Hindlimb muscle (tissue), 1 donor: ENCODE measurements around the gene OR5H6. TPM values are rescaled to one million over a fixed set of nuclear protein-coding genes. Genes with fewer than 3 reads are reported as not detected.
A peak's percentile ranks its signal among the peaks of the same experiment; 100 is the strongest.
"Not testable (repeated sequence)": the region's sequence is repeated elsewhere in the genome, so short reads cannot be mapped to it uniquely, and the experiment has no call there.

Experiments
- DNase-seq: peaks from one replicate; pipeline ENCODE4 v3.0.0-alpha.2; 2013
- polyA plus RNA-seq: library from polyadenylated mRNA; unstranded; fragments of 120-200 nt; gene quantifications from one replicate; pipeline ENCODE4 v1.2.1, GENCODE V29; 2013; ENCODE audit not compliant: insufficient read length

OR5H6 gene
- polyA plus RNA-seq, result not detected

DNA sequence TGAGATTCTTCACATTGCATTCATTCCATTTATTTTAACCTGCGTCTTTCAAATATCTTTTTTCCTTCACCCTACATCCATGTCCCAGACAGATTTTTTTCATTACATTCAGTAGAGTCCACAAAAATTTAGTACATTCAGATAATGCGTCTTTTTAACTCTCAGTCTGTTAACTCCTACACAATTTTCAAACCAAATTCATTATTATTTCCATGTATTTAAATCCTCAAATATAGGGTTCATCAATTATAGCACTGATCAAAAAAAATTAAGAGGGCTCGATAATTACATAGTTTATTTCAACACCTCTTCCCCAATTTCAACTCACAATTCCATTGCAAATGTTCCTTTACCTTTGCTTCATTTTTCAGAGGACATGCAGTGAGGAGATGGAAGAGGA is at the start of gene OR5H6:
Gene OR5H6, plus strand, starts transcription at position 301 of the 400 bp plus-strand sequence. Its CDS starts 89 bp downstream, at position 390.
- no peak for DNase-seq

DNA sequence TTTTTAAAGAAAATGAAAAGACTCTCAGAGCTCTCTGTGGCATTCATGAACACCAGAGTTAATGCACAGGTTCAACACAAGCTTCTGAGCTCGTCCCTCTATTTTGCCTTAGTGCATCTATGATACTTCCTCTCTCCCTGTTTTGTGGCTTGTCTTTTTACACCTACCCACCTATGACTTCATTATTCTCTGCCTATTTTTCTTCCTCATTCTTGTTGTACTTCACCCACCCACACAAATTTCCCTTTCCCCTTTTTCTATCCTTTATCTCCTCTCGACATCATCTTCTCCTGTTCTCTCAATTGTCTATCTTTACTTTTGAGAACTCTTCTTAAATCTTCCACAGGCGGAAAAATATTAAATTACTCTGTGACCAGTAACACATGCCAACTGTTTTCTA is 49.0 kb upstream of the OR5H6 start:
- no peak for DNase-seq

DNA sequence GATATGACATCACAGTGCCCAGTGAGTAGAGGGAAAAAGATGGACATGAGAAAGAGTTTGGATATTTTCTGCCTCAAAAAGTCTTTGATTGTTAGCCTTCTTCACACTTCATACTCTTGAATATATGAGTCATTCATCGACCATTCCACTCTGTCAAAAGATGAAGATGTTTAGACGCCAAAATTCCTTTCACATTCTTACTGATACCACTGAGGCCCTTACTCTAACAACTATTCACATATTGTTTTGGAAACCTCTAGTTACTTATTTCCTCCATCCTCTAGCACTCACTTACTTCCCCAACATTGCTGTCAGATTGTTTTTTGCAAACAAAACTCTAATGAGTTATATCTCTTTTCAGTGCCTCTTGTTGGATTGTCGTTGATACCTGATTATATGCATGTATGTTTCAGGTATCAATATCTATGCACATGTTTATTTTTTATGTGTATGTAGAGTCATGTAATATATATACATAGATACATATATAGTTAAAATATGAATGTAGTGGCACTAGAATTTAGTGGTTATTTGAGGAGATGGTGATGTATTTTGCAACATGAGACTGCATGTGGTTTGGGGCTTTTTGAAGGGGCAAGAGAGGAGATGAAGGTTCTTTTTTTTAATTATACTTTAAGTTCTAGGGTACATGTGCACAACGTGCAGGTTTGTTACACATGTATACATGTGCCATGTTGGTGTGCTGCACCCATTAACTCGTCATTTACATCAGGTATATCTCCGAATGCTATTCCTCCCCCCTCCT is 40.0 kb upstream of the OR5H6 start:
- DNase-seq, result no peak

DNA sequence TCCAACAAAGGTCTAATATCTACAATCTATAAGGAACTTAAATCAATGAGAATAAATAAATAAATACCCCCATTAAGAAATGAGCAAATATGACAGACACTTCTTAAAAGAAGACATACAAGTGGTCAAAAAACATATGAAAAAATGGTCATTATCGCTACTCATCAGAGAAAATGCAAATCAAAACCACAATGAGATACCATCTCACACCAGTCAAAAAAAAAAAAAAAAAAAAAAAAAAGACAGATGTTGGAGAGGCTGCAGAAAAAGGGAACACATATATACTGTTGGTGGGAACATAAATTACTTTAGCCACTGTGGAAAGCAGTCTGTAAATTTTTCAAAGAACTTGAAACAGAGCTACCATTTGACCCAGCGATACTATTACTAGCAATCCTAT is 31.6 kb upstream of the OR5H6 start:
- no peak for DNase-seq

DNA sequence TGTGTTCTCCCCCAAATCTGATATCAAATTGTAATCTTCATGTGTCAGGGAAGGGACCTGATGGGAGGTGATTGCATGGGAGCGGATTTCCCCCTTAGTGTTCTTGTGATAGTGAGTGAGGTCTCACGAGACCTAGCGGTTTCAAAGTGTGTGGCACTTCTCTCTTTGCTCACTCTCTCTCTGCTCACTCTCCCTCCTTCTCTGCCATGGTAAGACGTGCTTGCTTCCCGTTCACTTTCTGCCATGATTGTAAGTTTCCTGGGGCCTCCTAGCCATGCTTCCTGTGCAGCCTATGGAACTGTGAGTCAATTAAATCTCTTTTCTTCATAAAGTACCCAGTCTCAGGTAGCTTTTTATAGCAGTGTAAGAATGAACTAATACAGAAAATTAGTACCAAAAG is 30.6 kb upstream of the OR5H6 start:
- DNase-seq, result no peak

DNA sequence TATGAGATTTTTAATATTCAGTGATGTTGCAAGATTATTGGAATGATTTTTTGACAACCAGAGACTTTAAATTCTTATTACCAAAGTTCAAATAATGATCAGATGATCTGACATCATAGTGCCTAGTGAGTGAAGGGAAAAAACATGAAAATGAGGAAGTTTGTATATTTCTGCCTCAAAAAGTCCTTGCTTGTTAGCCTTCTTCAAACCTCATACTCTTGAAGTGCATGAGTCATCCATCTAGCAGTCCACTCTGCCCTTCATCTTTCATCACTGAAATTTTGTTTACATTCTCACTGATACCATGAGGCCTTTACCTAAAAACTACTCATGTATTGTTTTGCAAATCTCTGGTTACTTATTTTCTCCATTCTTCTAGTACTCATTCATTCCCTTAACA is 23.9 kb upstream of the OR5H6 start:
- no peak for DNase-seq

DNA sequence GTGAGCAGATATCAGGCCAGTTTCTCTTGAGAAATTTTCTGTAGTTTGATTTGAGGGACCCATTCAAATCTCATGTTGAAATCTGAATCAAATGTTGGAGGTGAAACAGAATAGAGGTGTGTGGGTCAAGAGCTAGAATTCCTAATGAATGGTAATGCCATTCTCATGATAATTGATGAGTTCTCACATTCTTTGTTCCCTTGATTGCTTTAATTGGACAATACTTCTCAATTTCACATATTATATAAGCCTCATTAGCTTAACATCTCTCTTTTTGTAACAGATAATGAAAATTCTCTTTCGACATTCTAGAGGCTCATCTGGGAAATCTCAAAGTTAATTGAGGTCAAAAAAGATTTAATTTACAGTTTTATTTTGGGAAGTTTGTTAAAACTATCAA is 21.9 kb upstream of the OR5H6 start:
- DNase-seq, result no peak

DNA sequence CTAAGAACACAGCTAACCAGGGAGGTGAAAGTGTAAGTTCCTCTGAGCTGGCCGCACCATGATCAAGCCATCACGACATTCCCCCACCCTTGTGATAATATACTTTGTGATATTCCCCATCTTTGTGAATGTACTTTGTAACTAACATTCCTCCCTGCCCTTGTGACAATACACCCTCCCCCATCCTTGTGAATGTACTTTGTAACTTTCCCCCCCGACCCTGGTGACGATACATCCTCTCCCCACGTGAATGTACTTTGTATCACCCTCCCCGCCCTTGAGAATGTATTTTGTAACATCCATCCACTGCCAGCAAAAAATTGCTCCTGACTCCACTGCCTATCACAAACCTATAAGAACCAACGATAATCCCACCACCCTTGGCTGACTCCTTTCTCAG is 20.2 kb upstream of the OR5H6 start:
- DNase-seq, result no peak

DNA sequence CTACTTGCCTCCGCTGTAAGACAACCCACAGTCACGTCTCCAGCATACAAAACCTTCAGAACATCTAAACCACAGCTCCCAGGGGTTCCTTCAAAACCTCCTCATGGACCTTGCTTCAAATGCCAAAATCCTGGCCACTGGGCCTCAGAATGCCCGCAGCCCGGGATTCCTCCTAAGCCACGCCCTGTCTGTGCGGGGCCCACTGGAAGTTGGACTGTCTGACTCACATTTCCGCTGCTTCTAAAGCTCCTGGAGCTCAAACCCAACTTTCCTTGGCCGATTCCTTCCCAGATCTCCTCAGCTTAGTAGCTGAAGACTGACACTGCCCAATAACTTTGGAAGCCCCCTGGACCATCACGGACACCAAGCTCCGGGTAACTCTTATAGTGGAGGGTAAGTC is 17.9 kb upstream of the OR5H6 start:
- no peak for DNase-seq

DNA sequence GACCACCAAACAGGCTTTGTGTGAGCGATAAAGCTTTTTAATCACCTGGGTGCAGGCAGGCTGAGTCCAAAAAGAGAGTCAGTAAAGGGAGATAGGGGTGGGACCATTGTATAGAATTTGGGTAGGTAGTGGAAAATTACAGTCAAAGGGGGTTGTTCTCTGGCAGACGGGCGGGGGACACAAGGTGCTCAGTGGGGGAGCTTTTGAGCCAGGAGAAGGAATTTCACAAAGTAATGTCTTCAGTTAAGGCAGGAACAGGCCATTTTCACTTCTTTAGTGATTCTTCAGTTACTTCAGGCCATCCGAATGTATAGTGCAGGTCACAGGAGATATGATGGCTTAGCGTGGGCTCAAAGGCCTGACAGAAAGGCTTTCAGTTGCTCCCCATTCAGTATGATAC is 8.0 kb upstream of the OR5H6 start:
- DNase-seq, result not testable (repeated sequence)

DNA sequence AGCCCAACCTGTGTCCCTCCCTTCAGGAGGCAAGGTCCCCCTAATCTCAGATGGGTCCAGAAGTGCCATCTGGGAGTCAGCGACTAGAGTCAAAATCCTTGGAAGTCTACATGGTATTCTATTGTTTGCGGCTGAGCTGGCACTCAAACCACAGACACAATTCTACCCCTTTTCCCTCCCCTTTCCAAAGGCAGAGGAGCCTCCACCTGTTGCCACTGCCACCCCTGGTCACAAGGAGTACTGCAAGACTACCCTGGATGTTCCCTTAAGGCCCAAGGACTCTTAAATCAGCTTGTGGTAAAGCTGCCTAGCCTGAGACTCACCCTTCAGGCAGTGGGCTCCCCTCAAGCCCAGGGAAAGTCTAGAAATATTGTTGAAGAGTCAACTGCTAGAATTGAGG is 4.3 kb upstream of the OR5H6 start:
- DNase-seq, result no peak

DNA sequence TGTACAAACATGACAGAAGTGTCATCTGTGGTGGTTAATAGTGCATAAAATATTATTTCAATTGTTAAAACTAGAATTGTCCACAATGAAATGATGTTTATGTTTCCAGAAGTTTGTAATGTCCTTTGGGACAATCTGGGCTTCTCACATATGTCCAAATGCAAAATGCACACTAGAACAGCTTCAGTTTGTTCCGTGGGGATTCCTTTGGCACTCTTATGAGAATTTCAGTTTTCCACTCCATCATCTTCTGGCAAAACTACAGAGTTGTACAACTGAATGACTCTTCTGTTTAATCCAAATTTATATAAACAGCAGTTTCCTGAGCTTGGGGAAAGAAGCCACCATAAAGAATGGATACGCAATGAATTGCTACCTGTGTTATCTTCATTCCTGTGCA is 2.0 kb upstream of the OR5H6 start:
- peak; percentile 41 for DNase-seq

DNA sequence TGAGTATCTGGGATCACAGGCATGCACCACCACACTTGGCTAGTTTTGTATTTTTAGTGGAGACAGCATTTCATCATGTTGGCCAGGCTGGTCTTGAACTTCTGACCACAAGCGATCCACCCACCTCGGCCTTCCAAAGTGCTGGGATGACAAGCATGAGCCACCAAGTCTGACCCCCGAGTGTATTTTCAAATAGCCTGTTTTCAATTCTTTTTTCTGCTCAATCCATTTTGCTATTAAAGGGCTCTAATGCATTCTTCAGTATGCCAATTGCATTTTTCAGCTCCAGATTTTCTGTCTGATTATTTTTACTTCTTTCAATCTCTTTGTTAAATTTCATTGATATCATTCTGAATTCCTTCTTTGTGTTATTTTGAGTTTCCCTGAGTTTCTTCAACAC is 5.8 kb downstream of the OR5H6 start:
- no peak for DNase-seq

DNA sequence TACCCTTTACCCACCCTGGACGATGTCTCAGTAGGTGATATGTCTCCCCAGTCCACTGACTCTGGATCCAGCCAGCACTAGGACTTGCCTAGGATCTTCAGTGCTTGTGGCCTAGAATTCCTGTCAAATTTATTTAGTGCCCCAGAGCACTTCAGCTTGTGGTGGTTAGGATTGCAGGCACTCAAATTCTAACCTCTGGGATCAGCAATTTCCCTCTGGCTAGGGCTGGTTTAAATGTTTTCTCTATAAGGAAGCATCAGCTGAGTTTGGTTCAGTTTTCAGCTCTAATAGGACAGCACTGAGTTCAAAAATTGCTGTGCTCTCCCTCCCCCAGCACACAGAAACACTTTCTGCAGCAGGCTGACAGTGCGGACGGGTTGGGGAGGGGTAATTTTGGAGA is 8.1 kb downstream of the OR5H6 start:
- DNase-seq, result no peak

DNA sequence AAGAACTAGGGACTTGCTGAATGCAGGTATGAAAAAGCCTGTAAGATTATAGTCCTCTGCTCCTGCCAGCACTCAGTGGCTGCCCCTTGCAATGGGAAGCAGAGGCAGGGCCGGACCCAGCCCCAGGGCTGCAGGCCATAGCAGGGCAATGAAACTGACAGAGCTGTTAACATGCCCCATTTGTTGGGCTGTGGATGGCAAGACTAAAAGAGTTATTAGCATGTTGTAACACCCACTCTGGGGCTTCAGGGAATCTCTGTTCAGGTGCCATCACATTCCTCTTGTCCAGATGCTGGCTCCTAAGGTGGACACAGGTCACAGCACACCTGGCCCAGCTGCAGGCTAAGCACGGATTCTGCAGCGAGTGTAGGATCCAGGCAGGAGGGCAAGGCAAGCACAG is 10.9 kb downstream of the OR5H6 start:
- no peak for DNase-seq

DNA sequence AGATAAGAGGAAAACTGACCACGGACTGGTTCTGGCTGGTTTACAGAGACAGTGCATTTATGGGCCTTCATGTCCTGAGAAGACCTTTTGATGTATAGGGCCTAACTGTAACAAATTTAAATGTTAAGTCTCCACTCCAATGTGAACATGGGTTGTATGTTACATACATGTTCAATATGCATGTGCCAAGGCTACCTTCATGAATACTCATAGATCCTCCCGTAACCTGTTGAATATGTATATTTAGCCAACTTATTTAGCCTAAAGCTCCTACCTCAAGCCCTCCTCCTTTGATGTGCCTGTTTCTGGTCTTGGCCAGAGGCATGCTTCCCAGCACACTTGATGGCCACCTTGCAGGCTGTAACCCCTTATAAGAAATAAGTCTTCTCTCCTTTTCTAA is 18.2 kb downstream of the OR5H6 start, which contains the start of gene OR5H2:
Gene OR5H2, plus strand, starts transcription at position 301 of the 400 bp plus-strand sequence. CDS start 398 bp downstream, outside the sequence.
- DNase-seq, result no peak

DNA sequence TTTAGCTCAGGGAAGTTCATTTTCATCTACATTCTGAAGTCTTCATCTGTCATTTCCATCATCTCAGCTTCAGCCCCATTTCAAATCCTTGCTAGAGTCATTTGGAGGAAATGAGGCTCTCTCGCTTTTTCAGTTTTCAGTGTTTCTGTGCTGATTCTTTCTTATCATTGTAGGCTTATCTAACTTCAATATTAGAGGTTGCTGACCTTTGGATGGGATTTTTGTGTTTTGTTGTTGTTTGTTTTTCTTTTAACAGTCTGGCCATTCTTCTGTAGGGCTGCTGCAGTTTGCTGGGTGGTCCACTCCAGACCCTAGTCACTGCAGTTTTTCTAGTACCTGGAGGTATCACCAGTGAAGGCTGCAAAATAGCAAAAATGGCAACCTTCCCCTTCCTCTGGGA is 26.9 kb downstream of the OR5H6 start:
- DNase-seq, result no peak

DNA sequence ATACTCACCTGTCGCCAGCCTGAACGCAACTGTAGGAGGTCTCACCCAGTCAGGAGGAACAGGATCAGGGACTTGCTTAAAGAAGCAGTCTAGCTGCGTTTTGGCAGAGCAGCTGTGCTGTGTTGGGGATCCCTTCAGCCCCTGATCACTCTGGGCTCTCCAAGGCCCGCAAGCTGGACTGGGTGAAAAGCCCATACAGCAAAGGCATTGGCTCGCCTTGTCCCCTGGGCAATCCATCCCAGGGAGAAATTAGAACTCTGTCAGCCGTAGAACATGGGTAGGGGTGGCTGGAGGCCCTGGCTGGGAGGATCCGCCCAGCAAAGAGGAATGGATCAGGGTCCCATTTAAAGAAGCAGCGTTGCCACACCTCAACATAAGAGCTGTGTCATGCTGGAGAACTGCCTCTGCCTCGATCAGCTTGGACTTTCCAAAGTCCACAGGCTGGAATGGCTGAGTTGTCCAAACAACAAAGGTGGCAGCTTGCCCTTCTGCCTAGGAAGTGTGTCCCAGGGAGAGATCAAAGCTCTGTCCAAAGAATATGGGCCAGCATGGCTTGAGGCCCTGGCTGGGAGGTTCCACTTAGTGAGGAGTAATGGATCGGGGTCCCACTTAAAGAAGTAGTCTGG is 27.4 kb downstream of the OR5H6 start:
- DNase-seq, result no peak

Other genes with a start within 250 kb of the OR5H6 start
- gene GABRR3, start 228.9 kb upstream of the OR5H6 start, polyA plus RNA-seq, result not detected
- not detected for gene OR5AC2, start 177.1 kb upstream of the OR5H6 start, polyA plus RNA-seq
- not detected for gene OR5H1, start 133.5 kb upstream of the OR5H6 start, polyA plus RNA-seq
- not detected for gene OR5H14, start 116.8 kb upstream of the OR5H6 start, polyA plus RNA-seq
- gene OR5H15, start 97.5 kb upstream of the OR5H6 start, polyA plus RNA-seq, result not detected
- not detected for gene OR5H2, start 18.3 kb downstream of the OR5H6 start, polyA plus RNA-seq
- not detected for gene OR5K4, start 89.6 kb downstream of the OR5H6 start, polyA plus RNA-seq
- gene OR5K3, start 126.4 kb downstream of the OR5H6 start, polyA plus RNA-seq, result not detected
- not detected for gene OR5K1, start 199.0 kb downstream of the OR5H6 start, polyA plus RNA-seq
- not detected for gene OR5K2, start 233.4 kb downstream of the OR5H6 start, polyA plus RNA-seq